K562 (cell line): ENCODE measurements around the gene CGA.

Experiments used
- CAMTA2 ChIP-seq: fragments of 250-450 bp; sonication (Bioruptor Pico); conservative IDR thresholded peaks from 2 replicates; pipeline ENCODE4 v1.5.1; 2022
- DMBX1 ChIP-seq: fragments of 250-450 bp; sonication (Bioruptor Pico); IDR thresholded peaks from 2 replicates; pipeline ENCODE4 v1.8.0; 2022; ENCODE audit warnings: inconsistent platforms, mild to moderate bottlenecking, moderate library complexity, borderline replicate concordance
- RFX5 ChIP-seq: IDR thresholded peaks from 2 replicates; pipeline ENCODE4 v1.6.1; 2011; ENCODE audit warnings: low read depth, mild to moderate bottlenecking, improper control_type of control experiment, low read length
- ZNF561 ChIP-seq: fragments of 450-650 bp; formaldehyde crosslinking; conservative IDR thresholded peaks from 2 replicates; pipeline ENCODE4 v1.4.0; 2020; ENCODE audit warnings: mild to moderate bottlenecking, moderate library complexity
- TF ChIP-seq, protein P1 (sequence below), 3 experiments: IDR thresholded peaks in 2 of 3; conservative IDR thresholded peaks in 1 of 3; 2 replicates each; pipeline ENCODE4 v1.5.1; 2011 to 2012; ENCODE audit warnings: low read length in 3 of 3, mild to moderate bottlenecking in 3 of 3, control low read depth in 2 of 3, improper control_type of control experiment in 1 of 3, inconsistent platforms in 1 of 3, low read depth in 1 of 3, mixed read lengths in 1 of 3, moderate library complexity in 1 of 3; ENCODE audit not compliant: insufficient read depth in 2 of 3
- TF ChIP-seq, protein P2 (sequence below): IDR thresholded peaks from 3 replicates; pipeline ENCODE4 v1.6.1; 2011; ENCODE audit warnings: borderline replicate concordance, mild to moderate bottlenecking, moderate library complexity; ENCODE audit not compliant: insufficient read length; ENCODE audit errors: extremely low read depth

DNA sequence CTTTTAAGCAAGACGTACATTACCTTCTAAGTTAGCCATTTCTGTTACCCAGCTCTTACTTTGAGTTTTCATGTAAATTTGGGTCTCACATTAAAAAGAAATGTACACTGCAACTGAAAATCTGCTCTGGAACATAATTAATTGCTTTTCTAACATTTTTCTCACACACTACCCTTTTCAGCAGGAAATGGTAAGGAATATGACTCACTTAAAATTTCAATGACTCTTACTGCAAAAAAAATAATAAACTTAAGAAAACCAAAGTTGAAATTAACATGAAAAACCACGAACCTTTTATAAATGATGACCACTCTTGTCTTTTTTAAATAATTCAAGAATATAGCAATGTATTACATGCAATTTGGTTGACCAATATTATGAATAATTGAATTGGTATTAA, 1.3 kb downstream of the CGA start:
- TF ChIP-seq DMBX1 (CRISPR knock-in tag) (no peak), CAMTA2 (no peak), RFX5 (no peak), ZNF561 (no peak)
- TF ChIP-seq, protein P1, sequence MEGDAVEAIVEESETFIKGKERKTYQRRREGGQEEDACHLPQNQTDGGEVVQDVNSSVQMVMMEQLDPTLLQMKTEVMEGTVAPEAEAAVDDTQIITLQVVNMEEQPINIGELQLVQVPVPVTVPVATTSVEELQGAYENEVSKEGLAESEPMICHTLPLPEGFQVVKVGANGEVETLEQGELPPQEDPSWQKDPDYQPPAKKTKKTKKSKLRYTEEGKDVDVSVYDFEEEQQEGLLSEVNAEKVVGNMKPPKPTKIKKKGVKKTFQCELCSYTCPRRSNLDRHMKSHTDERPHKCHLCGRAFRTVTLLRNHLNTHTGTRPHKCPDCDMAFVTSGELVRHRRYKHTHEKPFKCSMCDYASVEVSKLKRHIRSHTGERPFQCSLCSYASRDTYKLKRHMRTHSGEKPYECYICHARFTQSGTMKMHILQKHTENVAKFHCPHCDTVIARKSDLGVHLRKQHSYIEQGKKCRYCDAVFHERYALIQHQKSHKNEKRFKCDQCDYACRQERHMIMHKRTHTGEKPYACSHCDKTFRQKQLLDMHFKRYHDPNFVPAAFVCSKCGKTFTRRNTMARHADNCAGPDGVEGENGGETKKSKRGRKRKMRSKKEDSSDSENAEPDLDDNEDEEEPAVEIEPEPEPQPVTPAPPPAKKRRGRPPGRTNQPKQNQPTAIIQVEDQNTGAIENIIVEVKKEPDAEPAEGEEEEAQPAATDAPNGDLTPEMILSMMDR (IDR thresholded peaks at IDR 0.05 in 2 of 3, conservative IDR thresholded peaks at IDR 0.05 in 1 of 3; ENCODE audit: insufficient read depth in 2 of 3, low read depth in 1 of 3, low read length in 3 of 3) = no peak
- TF ChIP-seq, protein P2, sequence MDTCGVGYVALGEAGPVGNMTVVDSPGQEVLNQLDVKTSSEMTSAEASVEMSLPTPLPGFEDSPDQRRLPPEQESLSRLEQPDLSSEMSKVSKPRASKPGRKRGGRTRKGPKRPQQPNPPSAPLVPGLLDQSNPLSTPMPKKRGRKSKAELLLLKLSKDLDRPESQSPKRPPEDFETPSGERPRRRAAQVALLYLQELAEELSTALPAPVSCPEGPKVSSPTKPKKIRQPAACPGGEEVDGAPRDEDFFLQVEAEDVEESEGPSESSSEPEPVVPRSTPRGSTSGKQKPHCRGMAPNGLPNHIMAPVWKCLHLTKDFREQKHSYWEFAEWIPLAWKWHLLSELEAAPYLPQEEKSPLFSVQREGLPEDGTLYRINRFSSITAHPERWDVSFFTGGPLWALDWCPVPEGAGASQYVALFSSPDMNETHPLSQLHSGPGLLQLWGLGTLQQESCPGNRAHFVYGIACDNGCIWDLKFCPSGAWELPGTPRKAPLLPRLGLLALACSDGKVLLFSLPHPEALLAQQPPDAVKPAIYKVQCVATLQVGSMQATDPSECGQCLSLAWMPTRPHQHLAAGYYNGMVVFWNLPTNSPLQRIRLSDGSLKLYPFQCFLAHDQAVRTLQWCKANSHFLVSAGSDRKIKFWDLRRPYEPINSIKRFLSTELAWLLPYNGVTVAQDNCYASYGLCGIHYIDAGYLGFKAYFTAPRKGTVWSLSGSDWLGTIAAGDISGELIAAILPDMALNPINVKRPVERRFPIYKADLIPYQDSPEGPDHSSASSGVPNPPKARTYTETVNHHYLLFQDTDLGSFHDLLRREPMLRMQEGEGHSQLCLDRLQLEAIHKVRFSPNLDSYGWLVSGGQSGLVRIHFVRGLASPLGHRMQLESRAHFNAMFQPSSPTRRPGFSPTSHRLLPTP = no peak
